Measurements from ENCODE around the gene ADGRD1. TPM values are rescaled to one million over a fixed set of nuclear protein-coding genes. Genes with fewer than 3 reads are reported as not detected.

ADGRD1 gene
- total RNA-seq, 3 donors from 2014 or later = 11.6 to 47.5 (median 18.7) TPM

DNA sequence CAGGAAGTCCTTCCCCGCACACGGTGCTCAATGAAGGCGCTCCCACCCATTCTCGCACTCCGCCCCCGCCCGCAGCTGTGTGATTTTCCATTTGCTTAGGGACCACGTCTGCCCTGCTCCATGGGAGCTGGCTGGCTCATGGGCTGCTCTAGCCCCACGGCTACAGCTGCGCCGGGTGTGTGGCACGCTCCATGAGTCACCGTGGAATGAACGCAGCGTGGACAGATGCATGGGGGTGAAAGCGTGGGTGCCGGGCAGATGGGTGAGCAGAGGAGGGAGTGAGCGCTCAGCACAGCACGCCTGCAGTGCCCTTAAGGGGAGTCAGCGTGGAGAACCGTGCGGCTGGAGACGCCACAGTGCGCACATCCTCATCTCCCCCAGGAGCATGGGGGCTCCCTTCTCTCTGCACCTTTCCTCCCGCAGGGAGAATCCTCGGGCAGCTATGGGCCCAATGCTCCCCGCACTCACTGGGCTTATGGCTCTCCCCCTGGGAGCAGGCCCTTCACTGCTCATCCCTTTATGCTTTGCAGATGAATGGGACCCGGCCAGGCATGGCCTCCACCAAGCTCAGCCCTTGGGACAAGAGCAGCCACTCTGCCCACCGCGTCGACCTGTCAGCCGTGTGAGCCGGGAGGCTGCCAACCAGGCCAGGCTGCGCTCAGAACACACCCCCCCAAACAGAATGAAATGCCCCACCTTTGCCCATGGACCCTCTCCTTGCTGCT is 185.1 kb downstream of the ADGRD1 start:
- intact Hi-C loops (cut with DNase I; ENCODE audit: low total_unique reads) = loop anchor here (1.0 kb wide), 1 partner anchor 46 kb away; no protein-coding TSS in a partner anchor
- no peaks in the 10 kb centered on the region for H3K36me3 ChIP-seq

DNA sequence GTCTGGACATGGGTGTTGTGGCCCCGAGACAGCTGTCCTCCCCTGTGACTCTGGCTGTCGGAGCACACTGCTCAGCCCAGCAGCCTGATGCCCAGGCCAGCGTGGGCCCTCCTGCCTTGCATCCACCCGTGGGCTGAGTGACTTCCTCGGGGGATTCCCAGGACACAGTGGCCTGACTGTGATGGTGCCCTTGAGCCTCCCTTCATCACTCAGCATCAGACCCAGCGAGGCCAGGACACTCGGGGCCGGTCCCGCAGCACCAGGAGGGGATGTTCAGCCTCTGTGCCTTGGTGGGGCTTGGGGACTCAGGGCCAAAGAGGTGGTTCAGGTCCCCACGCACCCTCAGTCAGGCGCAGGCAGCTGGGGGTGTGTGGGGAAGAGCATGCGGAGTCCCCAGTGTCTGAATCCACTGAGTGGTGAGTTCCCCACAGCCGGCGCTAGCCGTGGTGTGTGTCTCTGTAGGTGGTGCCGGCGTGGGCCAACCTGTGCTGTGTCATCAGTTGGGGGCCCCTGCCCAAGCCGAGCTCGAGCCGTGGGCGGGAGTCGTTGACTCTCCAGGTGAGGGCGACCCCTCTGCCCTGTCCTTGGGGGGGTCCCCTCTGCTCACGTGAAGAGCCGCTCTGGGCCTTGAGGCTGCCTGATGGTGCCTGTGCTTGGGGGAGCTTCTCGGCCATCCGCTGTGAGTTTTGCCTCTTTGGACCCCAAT is 185.8 kb downstream of the ADGRD1 start:
- Histone ChIP-seq H3K9me3 (no peaks in the 10 kb centered on the region), H3K27ac (no peak overlapping the region), H3K4me1 (no peaks in the 10 kb centered on the region), H3K27me3 (peaks cover 0 to 8% of the 10 kb centered on the region in 2 donors), H3K36me3 (no peaks in the 10 kb centered on the region), H3K4me3 (no peak overlapping the region)
- DNase-seq (ENCODE audit: low spot score in 2 of 2) = no peak
- TF ChIP-seq POLR2AphosphoS5 (IDR thresholded peaks at IDR 0.05) (no peak), POLR2A (IDR thresholded peaks at IDR 0.05) (no peak)
- TF ChIP-seq, protein P1, sequence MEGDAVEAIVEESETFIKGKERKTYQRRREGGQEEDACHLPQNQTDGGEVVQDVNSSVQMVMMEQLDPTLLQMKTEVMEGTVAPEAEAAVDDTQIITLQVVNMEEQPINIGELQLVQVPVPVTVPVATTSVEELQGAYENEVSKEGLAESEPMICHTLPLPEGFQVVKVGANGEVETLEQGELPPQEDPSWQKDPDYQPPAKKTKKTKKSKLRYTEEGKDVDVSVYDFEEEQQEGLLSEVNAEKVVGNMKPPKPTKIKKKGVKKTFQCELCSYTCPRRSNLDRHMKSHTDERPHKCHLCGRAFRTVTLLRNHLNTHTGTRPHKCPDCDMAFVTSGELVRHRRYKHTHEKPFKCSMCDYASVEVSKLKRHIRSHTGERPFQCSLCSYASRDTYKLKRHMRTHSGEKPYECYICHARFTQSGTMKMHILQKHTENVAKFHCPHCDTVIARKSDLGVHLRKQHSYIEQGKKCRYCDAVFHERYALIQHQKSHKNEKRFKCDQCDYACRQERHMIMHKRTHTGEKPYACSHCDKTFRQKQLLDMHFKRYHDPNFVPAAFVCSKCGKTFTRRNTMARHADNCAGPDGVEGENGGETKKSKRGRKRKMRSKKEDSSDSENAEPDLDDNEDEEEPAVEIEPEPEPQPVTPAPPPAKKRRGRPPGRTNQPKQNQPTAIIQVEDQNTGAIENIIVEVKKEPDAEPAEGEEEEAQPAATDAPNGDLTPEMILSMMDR (IDR thresholded peaks at IDR 0.05) = no peak
- intact Hi-C loops (cut with DNase I; ENCODE audit: low total_unique reads) = no loop called here

More for the DNA sequence above, 185.1 kb downstream of the ADGRD1 start:
- TF ChIP-seq POLR2A (IDR thresholded peaks at IDR 0.05) (no peak), POLR2AphosphoS5 (IDR thresholded peaks at IDR 0.05) (no peak)
- TF ChIP-seq, protein P1 (IDR thresholded peaks at IDR 0.05) = no peak
- peak overlapping the region in 1 of 3 donors; percentile 15 for H3K4me3 ChIP-seq
- DNase-seq (ENCODE audit: low spot score in 2 of 2) = no peak
- peak overlapping the region in 1 of 2 donors; percentile 32 for H3K27ac ChIP-seq
- peaks cover 0 to 8% of the 10 kb centered on the region in 2 donors for H3K27me3 ChIP-seq
- H3K4me1 ChIP-seq = no peaks in the 10 kb centered on the region
- no peaks in the 10 kb centered on the region for H3K9me3 ChIP-seq

DNA sequence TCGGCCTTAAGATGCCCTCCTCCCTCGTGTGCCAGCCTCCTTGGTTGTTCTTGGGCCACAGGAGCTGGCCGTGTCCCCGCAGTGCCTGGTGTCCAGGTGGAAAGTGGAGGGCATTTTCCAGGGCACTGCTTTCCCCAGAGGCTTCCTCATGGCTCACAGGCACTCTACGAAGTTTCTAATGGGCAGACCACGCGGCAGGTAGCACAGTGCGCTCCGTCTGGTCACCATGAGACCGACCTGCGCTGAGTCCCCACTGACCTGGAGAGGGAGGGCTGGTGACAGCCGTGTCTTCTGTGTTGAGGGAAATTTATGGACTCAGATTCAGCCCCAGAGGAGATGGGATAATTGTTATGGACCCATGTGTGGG is 186.3 kb downstream of the ADGRD1 start:
- Histone ChIP-seq H3K36me3 (no peaks in the 10 kb centered on the region), H3K9me3 (no peaks in the 10 kb centered on the region), H3K4me3 (no peak overlapping the region), H3K4me1 (no peaks in the 10 kb centered on the region), H3K27me3 (peaks cover 0 to 8% of the 10 kb centered on the region in 2 donors), H3K27ac (no peak overlapping the region)
- TF ChIP-seq, protein P1 (IDR thresholded peaks at IDR 0.05) = no peak
- no peak for TF ChIP-seq POLR2A (IDR thresholded peaks at IDR 0.05)
- DNase-seq (ENCODE audit: low spot score in 2 of 2) = no peak
- intact Hi-C loops (cut with DNase I; ENCODE audit: low total_unique reads) = no loop called here

DNA sequence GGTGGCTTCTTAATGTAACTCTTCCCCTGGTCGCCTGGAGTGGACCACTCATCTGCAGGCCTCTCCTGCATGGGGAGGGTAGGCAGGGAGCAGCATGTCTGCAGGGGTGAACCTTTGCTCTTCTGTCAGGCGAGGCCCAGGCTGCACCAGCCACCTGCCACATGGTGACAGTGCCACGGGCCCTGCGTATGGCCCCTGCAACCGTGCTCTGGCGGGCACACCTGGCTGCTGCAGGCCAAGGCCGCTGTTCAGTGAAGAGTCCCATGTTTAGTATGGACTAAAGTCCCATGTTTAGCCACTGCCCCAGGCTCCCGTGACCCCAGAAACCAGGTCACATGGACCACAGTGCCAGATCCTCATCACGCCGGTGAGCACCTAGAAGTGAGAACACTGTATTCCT is 187.0 kb downstream of the ADGRD1 start:
- H3K4me3 ChIP-seq = no peak overlapping the region
- no peaks in the 10 kb centered on the region for H3K9me3 ChIP-seq
- TF ChIP-seq, protein P1 (IDR thresholded peaks at IDR 0.05) = no peak
- intact Hi-C loops (cut with DNase I; ENCODE audit: low total_unique reads) = no loop called here
- H3K27ac ChIP-seq = no peak overlapping the region
- H3K4me1 ChIP-seq = no peaks in the 10 kb centered on the region
- no peaks in the 10 kb centered on the region for H3K36me3 ChIP-seq
- H3K27me3 ChIP-seq = peaks cover 0 to 8% of the 10 kb centered on the region in 2 donors
- no peak for DNase-seq (ENCODE audit: low spot score in 2 of 2)

DNA sequence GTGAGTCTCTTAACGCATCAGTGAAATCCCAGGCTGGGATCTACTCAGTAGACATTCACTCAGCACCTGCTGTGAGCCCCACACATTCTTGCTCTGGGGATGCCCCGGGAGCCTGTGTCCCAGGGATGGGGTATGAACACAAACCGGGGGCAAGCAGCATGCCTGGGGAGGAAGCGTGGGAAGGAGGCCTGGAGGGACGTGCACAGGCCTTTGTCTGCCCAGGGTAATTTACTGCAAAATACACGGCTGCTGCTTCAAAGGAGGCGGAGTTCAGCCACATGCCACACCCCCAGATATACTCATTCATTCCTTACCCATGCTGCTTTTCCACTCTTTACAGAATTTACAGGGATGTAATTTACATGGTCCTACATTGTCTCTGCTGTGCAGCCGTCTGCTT is 187.8 kb downstream of the ADGRD1 start:
- intact Hi-C loops (cut with DNase I; ENCODE audit: low total_unique reads) = no loop called here
- no peak overlapping the region for H3K4me3 ChIP-seq
- TF ChIP-seq POLR2A (IDR thresholded peaks at IDR 0.05) (no peak), POLR2AphosphoS5 (IDR thresholded peaks at IDR 0.05) (no peak)
- TF ChIP-seq, protein P1 (IDR thresholded peaks at IDR 0.05) = no peak
- H3K27ac ChIP-seq = no peak overlapping the region
- no peak for DNase-seq (ENCODE audit: low spot score in 2 of 2)
- no peaks in the 10 kb centered on the region for H3K36me3 ChIP-seq
- peaks cover 0 to 8% of the 10 kb centered on the region in 2 donors for H3K27me3 ChIP-seq
- H3K4me1 ChIP-seq = no peaks in the 10 kb centered on the region
- H3K9me3 ChIP-seq = no peaks in the 10 kb centered on the region

All from breast epithelium (tissue), 4 donors.